Stimulated activated CD8-positive, alpha-beta memory T cell treated with anti-CD3 and anti-CD28 coated beads, Interleukin-7, amount 100 ng/mL, for 4 hours (primary cell): ENCODE results near the gene KLF4.

Source experiments
- DNase-seq, 2 donors: peaks; one replicate each; pipeline ENCODE4 v3.0.0-alpha.2; 2020; ENCODE audit warnings: low read depth in 2 of 2

KLF4 gene

DNA sequence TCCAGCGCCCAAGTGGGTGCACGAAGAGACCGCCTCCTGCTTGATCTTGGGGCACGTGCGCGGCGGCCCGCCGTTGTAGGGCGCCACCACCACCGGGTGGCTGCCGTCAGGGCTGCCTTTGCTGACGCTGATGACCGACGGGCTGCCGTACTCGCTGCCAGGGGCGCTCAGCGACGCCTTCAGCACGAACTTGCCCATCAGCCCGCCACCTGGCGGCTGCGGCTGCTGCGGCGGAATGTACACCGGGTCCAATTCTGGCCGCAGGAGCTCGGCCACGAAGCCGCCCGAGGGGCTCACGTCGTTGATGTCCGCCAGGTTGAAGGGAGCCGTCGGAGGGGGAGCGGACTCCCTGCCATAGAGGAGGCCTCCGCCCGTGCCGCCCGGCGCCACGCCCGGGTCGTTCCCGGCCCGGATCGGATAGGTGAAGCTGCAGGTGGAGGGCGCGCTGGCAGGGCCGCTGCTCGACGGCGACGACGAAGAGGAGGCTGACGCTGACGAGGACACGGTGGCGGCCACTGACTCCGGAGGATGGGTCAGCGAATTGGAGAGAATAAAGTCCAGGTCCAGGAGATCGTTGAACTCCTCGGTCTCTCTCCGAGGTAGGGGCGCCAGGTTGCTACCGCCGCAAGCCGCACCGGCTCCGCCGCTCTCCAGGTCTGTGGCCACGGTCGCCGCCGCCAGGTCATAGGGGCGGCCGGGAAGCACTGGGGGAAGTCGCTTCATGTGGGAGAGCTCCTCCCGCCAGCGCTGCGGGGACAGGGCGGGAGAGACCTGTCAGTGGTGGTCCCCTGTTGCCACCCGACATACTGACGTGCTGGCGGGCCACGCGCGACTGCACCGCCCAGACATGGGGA lies 1.8 kb downstream of the KLF4 start:
- DNase-seq: no peak

GRCh38 chr9:107486674-107487520 lies 2.7 kb downstream of the KLF4 start:
- DNase-seq: no peak

DNA sequence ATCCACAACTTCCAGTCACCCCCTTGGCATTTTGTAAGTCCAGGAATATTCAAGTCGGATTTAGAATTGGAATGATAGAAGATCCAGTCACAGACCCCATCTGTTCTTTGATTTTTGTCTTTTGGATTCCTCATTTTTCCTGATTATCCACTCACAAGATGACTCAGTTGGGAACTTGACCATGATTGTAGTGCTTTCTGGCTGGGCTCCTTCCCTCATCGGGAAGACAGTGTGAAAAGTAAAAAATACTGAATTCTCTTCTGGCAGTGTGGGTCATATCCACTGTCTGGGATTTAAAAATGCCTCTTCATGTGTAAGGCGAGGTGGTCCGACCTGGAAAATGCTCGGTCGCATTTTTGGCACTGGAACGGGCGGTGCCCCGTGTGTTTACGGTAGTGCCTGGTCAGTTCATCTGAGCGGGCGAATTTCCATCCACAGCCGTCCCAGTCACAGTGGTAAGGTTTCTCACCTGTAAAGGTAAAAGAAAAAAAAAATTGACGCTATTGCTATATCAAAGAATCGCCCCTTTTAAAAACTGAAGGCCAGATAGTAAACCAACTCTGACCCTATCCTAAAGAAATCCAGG lies 4.0 kb downstream of the KLF4 start:
- no peak for DNase-seq

- DNase-seq: no peak
These were observed 5.3 kb downstream of the KLF4 start for GRCh38 chr9:107484117-107484723.

DNA sequence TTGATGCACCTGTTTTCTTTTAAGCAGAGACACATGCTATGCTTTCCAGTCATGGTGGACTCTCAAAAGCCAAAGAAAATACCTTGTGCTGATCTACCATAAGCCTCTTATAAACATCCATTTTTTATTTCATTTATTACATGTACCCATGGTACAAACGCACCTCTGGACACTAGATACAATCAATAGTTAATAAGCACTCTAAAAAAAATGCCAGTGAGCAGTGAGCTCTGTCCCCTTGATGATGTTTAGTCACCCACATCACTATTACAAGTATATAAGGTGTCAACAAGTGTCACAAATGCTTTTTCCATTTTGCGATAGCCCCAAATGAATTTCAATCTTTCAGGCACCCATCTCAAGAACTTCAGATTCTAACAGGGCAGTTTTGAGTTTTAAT lies 5.9 kb downstream of the KLF4 start:
- no peak for DNase-seq

- DNase-seq: no peak
These were observed 8.5 kb downstream of the KLF4 start for GRCh38 chr9:107481035-107481434.

DNA sequence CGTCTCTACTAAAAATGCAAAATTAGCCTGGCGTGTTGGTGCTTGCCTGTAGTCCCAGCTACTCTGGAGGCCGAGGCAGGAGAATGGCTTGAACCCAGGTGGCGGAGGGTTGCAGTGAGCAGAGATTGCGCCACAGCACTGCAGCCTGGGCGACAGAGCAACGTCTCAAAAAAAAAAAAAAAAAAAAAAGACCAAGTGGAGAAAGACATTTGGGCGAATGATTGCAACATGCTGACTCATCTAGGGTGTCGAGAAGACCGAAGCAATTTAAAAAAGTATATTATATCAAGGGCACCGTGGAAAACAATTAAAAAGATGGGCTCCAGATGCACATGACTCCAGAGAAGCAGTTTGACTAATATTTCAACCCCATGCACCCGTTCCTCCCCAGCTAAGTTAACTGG lies 9.2 kb downstream of the KLF4 start:
- DNase-seq: no peak

GRCh38 chr9:107478805-107479204 lies 10.8 kb downstream of the KLF4 start:
- DNase-seq: no peak

- no peak for DNase-seq
These were observed 15.4 kb downstream of the KLF4 start for GRCh38 chr9:107474124-107474523.

DNA sequence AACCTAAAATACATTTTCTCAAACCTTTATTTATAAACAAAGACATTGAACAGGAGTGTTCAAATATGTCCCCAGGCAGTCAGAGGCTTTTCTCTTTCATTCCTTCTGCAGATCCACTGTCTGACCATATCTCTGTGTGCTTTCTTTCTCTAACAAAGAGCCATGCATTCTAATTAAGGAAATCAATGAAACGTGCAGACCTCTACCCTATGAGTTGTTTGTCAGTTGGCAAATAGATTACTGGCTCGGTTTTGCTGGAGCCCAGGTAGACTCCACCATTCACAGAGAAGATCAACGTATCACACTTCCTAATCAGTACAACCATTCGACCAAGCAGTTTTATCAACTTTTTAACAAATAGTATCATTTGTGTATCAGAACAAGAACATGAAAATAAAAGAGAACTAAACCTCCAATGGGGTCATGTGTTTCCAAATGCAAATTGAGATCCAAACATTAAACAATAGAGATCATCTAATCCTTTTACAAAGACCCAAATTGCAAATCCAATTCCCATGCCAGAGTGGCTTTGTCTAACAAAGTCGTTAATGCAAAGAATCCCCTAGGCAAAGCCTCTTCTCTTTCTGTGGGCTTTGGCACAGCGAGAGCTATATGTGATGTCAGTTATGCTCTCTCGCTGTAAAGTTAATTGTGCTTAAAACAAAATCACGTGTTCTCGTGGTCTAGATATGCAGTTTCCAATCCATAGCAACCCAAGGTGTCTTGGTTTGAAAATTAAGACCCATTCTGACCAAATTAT lies 16.8 kb downstream of the KLF4 start:
- DNase-seq: no peak

DNA sequence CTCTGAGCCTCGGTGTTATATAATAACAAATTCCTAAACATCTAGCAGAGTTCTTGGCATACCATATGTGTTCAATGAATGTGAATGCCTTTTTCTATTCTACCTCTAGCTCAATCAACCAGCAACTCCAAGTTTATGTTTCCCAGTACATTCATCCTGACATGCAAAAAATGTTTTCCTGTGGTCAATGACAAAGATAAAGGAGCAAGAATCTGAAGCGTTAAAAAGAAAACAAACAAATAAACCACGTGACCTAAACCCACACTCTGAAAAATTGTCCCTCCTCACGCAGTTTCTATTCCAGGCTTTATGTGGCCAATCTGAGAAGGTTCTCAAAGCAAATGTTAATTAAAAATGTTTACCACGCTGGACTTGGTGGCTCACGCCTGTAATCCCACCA lies 18.0 kb downstream of the KLF4 start:
- DNase-seq: no peak

GRCh38 chr9:107467416-107467815 lies 22.2 kb downstream of the KLF4 start:
- no peak for DNase-seq

DNA sequence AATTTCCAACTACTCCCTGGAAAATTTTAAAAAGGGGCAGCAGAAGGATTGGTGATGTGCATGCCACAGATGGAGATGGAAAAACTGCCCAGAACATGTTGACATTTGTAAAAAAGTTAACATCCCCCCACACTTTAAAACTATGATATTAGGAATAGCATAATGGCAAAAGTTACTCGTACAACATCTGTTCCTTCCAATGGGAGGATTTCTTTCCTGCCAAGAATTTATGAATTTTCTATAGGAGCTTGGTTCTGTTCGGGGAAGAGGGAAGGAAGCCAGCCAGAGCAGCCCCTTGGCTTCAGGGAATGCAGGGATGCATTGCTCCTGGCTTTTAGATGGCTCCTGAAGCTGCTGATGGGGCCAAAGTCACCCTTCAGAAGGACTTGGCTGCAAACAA lies 22.7 kb downstream of the KLF4 start:
- DNase-seq: no peak

DNA sequence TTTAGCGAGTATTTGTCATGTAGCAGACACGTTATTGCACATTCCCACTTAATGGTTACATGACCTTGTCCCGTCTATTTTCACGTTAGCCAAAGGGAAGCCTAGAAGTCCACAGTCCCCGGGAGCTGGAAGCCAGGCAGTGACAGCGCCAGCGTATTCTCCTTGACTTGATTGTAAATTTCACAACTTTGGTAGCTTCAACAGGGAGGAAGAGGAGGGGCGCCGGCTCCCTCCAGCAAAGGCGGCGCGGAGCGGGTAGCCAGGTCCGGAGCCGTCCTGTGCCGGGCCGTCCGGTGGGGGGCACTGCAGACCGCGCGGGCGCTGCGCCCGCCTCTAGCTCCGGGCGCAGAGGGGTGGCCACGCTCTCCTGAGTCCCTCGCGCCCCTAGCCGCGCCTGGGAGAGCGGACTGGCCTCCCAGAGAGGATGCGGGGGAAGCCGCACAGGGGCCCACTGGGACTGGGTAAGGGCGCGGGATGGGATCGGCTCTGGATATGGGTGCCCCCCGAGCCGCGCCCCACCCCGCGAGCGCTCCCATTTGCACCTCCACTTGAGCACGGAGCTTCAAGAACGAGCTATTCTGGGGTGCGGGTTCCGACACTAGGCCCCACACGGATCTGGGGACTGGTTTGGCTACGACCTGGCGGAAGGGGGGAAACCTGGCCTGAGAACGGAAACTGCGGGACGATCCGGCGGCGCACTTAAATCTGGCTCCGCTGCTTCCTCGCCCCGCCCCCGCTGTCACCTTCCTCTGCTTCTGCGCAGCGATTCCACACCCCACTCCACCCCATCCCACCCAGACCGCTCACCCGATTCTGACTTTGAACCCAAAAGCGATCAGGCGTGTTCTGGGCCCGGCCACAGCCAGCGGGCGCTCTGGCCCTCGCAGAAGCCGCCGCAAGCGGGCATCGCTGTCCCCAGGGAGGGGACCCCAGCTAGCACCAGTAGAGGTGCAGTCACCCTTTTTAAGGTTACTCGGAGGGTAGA lies 23.8 kb downstream of the KLF4 start:
- no peak for DNase-seq

DNA sequence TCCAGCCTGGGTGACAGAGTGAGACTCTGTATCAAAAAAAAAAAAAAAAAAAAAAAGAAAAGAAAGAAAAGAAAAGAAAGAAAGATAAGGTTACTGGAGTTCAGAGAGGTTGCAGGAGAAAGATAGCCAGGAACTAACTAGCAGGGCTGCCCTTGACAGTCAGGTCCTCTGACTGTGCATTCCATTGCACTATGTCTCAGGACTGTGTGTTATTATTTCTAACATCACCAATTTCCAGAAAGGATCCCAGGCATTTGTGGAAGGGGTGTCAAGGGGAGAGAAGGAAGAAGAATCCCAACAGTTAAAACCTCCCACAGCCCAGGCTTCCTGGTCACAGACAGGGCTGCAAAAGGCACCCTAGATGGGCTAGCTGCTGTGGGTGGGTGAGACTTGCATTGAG lies 25.1 kb downstream of the KLF4 start:
- no peak for DNase-seq

DNA sequence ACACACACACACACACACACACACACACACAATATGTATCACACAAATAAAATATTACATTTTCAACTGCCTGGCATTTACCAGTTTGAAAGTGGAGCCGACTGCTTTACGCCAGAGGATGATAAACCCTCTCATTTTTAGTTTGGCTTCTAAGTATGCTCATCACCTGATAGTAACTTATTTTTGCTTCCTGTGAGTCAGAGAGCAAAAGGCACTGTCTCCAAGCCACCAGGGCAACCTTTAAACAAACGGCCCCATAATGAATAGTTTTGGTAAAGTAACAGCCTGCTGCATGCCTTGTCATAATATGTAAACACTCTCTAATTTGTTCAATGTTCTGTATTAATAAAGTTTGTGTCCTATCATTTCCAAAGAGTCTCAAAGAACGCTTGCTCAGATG lies 26.9 kb downstream of the KLF4 start:
- no peak for DNase-seq

DNA sequence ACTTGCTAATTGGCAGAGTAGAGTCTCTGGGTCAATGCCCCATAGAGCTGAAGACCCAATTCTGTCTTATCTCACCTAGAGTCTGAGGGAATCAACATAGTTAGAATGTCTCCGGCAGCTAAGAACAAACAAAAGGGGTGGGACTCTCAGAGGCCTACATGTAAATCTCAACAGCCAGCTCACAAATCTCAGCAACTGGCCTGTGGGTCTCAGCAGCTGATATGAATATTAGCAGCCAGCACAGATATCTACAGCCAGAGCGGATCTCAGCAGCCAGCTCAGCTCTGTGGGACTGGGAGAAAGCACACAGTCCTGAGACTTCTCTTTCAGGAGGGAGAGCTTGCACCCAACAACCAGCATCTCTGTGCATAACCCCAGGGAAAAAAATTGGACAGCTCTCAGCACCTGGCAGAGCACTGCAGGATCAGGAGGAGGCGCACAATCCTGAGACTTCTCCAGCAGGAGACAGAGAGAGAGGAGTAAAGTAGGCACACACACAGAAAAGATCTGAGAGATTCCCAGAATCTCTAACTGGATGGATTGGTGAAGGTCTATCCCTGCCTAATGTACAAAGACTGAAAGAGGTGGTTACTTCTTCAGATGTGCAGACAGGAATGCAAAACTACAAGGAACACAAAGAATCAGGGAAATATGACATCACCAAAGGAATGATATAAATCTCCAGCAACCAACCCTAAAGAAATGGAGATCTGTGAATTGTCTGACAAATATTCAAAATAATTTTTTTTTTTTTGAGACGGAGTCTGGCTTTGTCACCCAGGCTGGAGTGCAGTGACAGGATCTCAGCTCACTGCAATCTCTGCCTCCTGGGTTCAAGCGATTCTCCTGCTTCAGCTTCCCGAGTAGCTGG lies 29.2 kb downstream of the KLF4 start:
- DNase-seq: no peak

GRCh38 chr9:107455425-107456135 lies 34.0 kb downstream of the KLF4 start:
- DNase-seq: no peak

GRCh38 chr9:107453479-107453878 lies 36.1 kb downstream of the KLF4 start:
- no peak for DNase-seq
